Measurements from ENCODE around the gene CCN6.

Gene CCN6

GRCh38 chr6:112054001-112054400 lies at the start of gene CCN6:
Gene CCN6 (plus strand): TSS chr6:112054104. CDS start chr6:112054358, 254 bp downstream.
- no peaks in the 10 kb centered on the region for H3K4me1 ChIP-seq (ENCODE audit: insufficient read depth, low read length)
- no peaks in the 10 kb centered on the region for H3K9me3 ChIP-seq (ENCODE audit: low read length)
- H3K4me3 ChIP-seq (ENCODE audit: low read length), result no peak within 1 kb of the TSS
- no peaks in the 10 kb centered on the region for H3K36me3 ChIP-seq (ENCODE audit: insufficient read depth, low read length)
- H3K27me3 ChIP-seq (ENCODE audit: insufficient read depth, low read length), result no peaks in the 10 kb centered on the region
- no peak within 1 kb of the TSS for H2AFZ ChIP-seq (ENCODE audit: low read depth, low read length)

- Histone ChIP-seq H3K4me3 (ENCODE audit: low read length) (no peak overlapping the region), H3K36me3 (ENCODE audit: insufficient read depth, low read length) (no peaks in the 10 kb centered on the region), H3K4me1 (ENCODE audit: insufficient read depth, low read length) (no peaks in the 10 kb centered on the region), H2AFZ (ENCODE audit: low read depth, low read length) (no peak overlapping the region), H3K9me3 (ENCODE audit: low read length) (peaks cover 5% of the 10 kb centered on the region), H3K27me3 (ENCODE audit: insufficient read depth, low read length) (no peaks in the 10 kb centered on the region)
Measured at GRCh38 chr6:112004201-112005012, 49.5 kb upstream of the CCN6 start.

- Histone ChIP-seq H3K27me3 (ENCODE audit: insufficient read depth, low read length) (no peaks in the 10 kb centered on the region), H3K4me3 (ENCODE audit: low read length) (no peak overlapping the region), H3K9me3 (ENCODE audit: low read length) (peaks cover 5% of the 10 kb centered on the region)
Measured at GRCh38 chr6:112005013-112005371, 48.9 kb upstream of the CCN6 start.

GRCh38 chr6:112007254-112007653 lies 46.6 kb upstream of the CCN6 start:
- Histone ChIP-seq H3K9me3 (ENCODE audit: low read length) (no peaks in the 10 kb centered on the region), H3K4me3 (ENCODE audit: low read length) (no peak overlapping the region), H3K36me3 (ENCODE audit: insufficient read depth, low read length) (no peaks in the 10 kb centered on the region), H3K27me3 (ENCODE audit: insufficient read depth, low read length) (no peaks in the 10 kb centered on the region), H2AFZ (ENCODE audit: low read depth, low read length) (no peak overlapping the region), H3K4me1 (ENCODE audit: insufficient read depth, low read length) (no peaks in the 10 kb centered on the region)

More at GRCh38 chr6:112005013-112005371, 48.9 kb upstream of the CCN6 start:
- Histone ChIP-seq H3K36me3 (ENCODE audit: insufficient read depth, low read length) (no peaks in the 10 kb centered on the region), H2AFZ (ENCODE audit: low read depth, low read length) (no peak overlapping the region), H3K4me1 (ENCODE audit: insufficient read depth, low read length) (no peaks in the 10 kb centered on the region)

- no peaks in the 10 kb centered on the region for H3K4me1 ChIP-seq (ENCODE audit: insufficient read depth, low read length)
- H3K9me3 ChIP-seq (ENCODE audit: low read length), result no peaks in the 10 kb centered on the region
- no peak overlapping the region for H3K4me3 ChIP-seq (ENCODE audit: low read length)
- no peaks in the 10 kb centered on the region for H3K27me3 ChIP-seq (ENCODE audit: insufficient read depth, low read length)
- H3K36me3 ChIP-seq (ENCODE audit: insufficient read depth, low read length), result no peaks in the 10 kb centered on the region
- no peak overlapping the region for H2AFZ ChIP-seq (ENCODE audit: low read depth, low read length)
Measured at GRCh38 chr6:112007805-112008204, 46.1 kb upstream of the CCN6 start.

GRCh38 chr6:112008482-112008881 lies 45.4 kb upstream of the CCN6 start:
- H2AFZ ChIP-seq (ENCODE audit: low read depth, low read length), result no peak overlapping the region
- H3K27me3 ChIP-seq (ENCODE audit: insufficient read depth, low read length), result no peaks in the 10 kb centered on the region
- H3K9me3 ChIP-seq (ENCODE audit: low read length), result no peaks in the 10 kb centered on the region
- no peak overlapping the region for H3K4me3 ChIP-seq (ENCODE audit: low read length)
- H3K36me3 ChIP-seq (ENCODE audit: insufficient read depth, low read length), result no peaks in the 10 kb centered on the region
- no peaks in the 10 kb centered on the region for H3K4me1 ChIP-seq (ENCODE audit: insufficient read depth, low read length)

- H3K9me3 ChIP-seq (ENCODE audit: low read length), result no peaks in the 10 kb centered on the region
- H2AFZ ChIP-seq (ENCODE audit: low read depth, low read length), result no peak overlapping the region
- no peaks in the 10 kb centered on the region for H3K4me1 ChIP-seq (ENCODE audit: insufficient read depth, low read length)
- H3K27me3 ChIP-seq (ENCODE audit: insufficient read depth, low read length), result no peaks in the 10 kb centered on the region
- H3K36me3 ChIP-seq (ENCODE audit: insufficient read depth, low read length), result no peaks in the 10 kb centered on the region
- H3K4me3 ChIP-seq (ENCODE audit: low read length), result no peak overlapping the region
Measured at GRCh38 chr6:112010328-112010727, 43.6 kb upstream of the CCN6 start.

GRCh38 chr6:112013051-112013450 lies 40.9 kb upstream of the CCN6 start:
- no peaks in the 10 kb centered on the region for H3K27me3 ChIP-seq (ENCODE audit: insufficient read depth, low read length)
- H3K9me3 ChIP-seq (ENCODE audit: low read length), result no peaks in the 10 kb centered on the region
- peaks cover 5% of the 10 kb centered on the region for H3K4me1 ChIP-seq (ENCODE audit: insufficient read depth, low read length)
- no peaks in the 10 kb centered on the region for H3K36me3 ChIP-seq (ENCODE audit: insufficient read depth, low read length)
- H2AFZ ChIP-seq (ENCODE audit: low read depth, low read length), result no peak overlapping the region
- no peak overlapping the region for H3K4me3 ChIP-seq (ENCODE audit: low read length)

GRCh38 chr6:112014483-112014882 lies 39.4 kb upstream of the CCN6 start:
- H3K36me3 ChIP-seq (ENCODE audit: insufficient read depth, low read length), result no peaks in the 10 kb centered on the region
- no peaks in the 10 kb centered on the region for H3K9me3 ChIP-seq (ENCODE audit: low read length)
- no peak overlapping the region for H3K4me3 ChIP-seq (ENCODE audit: low read length)
- H3K4me1 ChIP-seq (ENCODE audit: insufficient read depth, low read length), result peaks cover 19% of the 10 kb centered on the region
- no peaks in the 10 kb centered on the region for H3K27me3 ChIP-seq (ENCODE audit: insufficient read depth, low read length)
- H2AFZ ChIP-seq (ENCODE audit: low read depth, low read length), result no peak overlapping the region

GRCh38 chr6:112015725-112016124 lies 38.2 kb upstream of the CCN6 start:
- no peaks in the 10 kb centered on the region for H3K9me3 ChIP-seq (ENCODE audit: low read length)
- no peaks in the 10 kb centered on the region for H3K27me3 ChIP-seq (ENCODE audit: insufficient read depth, low read length)
- peaks cover 21% of the 10 kb centered on the region for H3K4me1 ChIP-seq (ENCODE audit: insufficient read depth, low read length)
- H3K4me3 ChIP-seq (ENCODE audit: low read length), result no peak overlapping the region
- no peak overlapping the region for H2AFZ ChIP-seq (ENCODE audit: low read depth, low read length)
- no peaks in the 10 kb centered on the region for H3K36me3 ChIP-seq (ENCODE audit: insufficient read depth, low read length)

GRCh38 chr6:112016320-112016719 lies 37.6 kb upstream of the CCN6 start:
- H3K36me3 ChIP-seq (ENCODE audit: insufficient read depth, low read length), result no peaks in the 10 kb centered on the region
- H3K4me3 ChIP-seq (ENCODE audit: low read length), result no peak overlapping the region
- H3K4me1 ChIP-seq (ENCODE audit: insufficient read depth, low read length), result peaks cover 24% of the 10 kb centered on the region
- no peak overlapping the region for H2AFZ ChIP-seq (ENCODE audit: low read depth, low read length)
- H3K27me3 ChIP-seq (ENCODE audit: insufficient read depth, low read length), result no peaks in the 10 kb centered on the region
- no peaks in the 10 kb centered on the region for H3K9me3 ChIP-seq (ENCODE audit: low read length)

- H3K4me3 ChIP-seq (ENCODE audit: low read length), result no peak overlapping the region
- H3K4me1 ChIP-seq (ENCODE audit: insufficient read depth, low read length), result peaks cover 32% of the 10 kb centered on the region
- H3K9me3 ChIP-seq (ENCODE audit: low read length), result no peaks in the 10 kb centered on the region
- H2AFZ ChIP-seq (ENCODE audit: low read depth, low read length), result no peak overlapping the region
- H3K27me3 ChIP-seq (ENCODE audit: insufficient read depth, low read length), result no peaks in the 10 kb centered on the region
- no peaks in the 10 kb centered on the region for H3K36me3 ChIP-seq (ENCODE audit: insufficient read depth, low read length)
Measured at GRCh38 chr6:112017169-112017568, 36.7 kb upstream of the CCN6 start.

- H3K36me3 ChIP-seq (ENCODE audit: insufficient read depth, low read length), result no peaks in the 10 kb centered on the region
- no peaks in the 10 kb centered on the region for H3K27me3 ChIP-seq (ENCODE audit: insufficient read depth, low read length)
- H3K9me3 ChIP-seq (ENCODE audit: low read length), result no peaks in the 10 kb centered on the region
- no peak overlapping the region for H2AFZ ChIP-seq (ENCODE audit: low read depth, low read length)
- H3K4me1 ChIP-seq (ENCODE audit: insufficient read depth, low read length), result peaks cover 38% of the 10 kb centered on the region
- no peak overlapping the region for H3K4me3 ChIP-seq (ENCODE audit: low read length)
Measured at GRCh38 chr6:112017760-112018537, 36.0 kb upstream of the CCN6 start.
